Peyer's patch (tissue), 4 donors: ENCODE results near the gene NMB.

Experiments
- CTCF ChIP-seq, 6 experiments: fragments of 450-650 bp in 4 of 6; fragments of 200-600 bp in 2 of 6; sonication (generic) in 1 of 6; IDR thresholded peaks; one replicate each; pipeline ENCODE4 v1.5.1; 2017 to 2019; ENCODE audit warnings: antibody characterized with exemption in 6 of 6, mild to moderate bottlenecking in 3 of 6, moderate library complexity in 1 of 6
- POLR2A ChIP-seq, 2 donors: fragments of 450-650 bp; IDR thresholded peaks; one replicate each; pipeline ENCODE4 v1.5.1; 2017; ENCODE audit warnings: antibody characterized with exemption in 2 of 2, mild to moderate bottlenecking in 2 of 2, moderate library complexity in 2 of 2

- TF ChIP-seq CTCF (IDR thresholded peaks at IDR 0.05) (no peak), POLR2A (IDR thresholded peaks at IDR 0.05) (no peak)
Measured at GRCh38 chr15:84690342-84690741, 32.3 kb upstream of the NMB start.
